CD4-positive, alpha-beta T cell treated with Interleukin-21 for 1 hour (primary cell): ENCODE measurements around the gene AOC2.

Experiments
- DNase-seq: peaks from one replicate; pipeline ENCODE4 v3.0.0-alpha.2; 2020

The AOC2 gene

DNA sequence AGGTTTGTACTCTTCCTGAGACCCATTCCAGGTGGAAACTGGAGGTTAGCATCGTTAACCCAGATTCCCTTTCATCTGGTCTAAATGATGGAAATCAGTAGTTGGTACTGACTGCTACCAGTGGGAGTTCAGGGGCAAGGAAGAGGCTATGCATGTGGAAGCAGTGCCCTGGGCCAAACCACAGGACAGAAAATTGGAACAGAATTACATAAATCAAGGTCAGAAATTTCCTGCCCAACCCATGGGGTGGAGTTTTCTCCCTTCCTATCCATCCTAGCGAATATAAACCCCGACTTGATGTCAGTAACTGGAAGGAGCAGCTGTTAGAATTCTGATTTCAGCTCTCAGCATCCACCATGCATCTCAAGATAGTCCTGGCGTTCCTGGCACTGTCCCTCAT is at the start of gene AOC2:
AOC2 (plus strand) TSS at position 310 of the 400 bp plus-strand sequence; CDS start at position 357, 47 bp downstream.
- no peak for DNase-seq

- no peak for DNase-seq
Measured at GRCh38 chr17:42795061-42795460, 49.3 kb upstream of the AOC2 start.

DNA sequence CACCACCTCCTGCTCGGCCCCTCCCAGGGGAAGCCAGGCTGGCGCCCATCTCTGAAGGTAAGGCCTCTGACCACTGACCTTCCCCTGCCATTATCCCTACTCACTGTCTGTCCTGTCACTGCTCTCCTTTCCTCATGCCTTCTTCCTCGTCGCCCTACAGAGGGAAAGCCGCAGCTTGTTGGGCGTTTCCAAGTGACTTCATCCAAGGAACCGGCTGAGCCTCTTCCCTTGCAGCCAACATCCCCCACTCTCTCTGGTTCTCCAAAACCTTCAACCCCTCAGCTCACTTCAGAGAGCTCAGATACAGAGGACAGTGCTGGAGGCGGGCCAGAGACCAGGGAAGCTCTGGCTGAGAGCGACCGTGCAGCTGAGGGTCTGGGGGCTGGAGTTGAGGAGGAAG is 48.9 kb upstream of the AOC2 start:
- no peak for DNase-seq

DNA sequence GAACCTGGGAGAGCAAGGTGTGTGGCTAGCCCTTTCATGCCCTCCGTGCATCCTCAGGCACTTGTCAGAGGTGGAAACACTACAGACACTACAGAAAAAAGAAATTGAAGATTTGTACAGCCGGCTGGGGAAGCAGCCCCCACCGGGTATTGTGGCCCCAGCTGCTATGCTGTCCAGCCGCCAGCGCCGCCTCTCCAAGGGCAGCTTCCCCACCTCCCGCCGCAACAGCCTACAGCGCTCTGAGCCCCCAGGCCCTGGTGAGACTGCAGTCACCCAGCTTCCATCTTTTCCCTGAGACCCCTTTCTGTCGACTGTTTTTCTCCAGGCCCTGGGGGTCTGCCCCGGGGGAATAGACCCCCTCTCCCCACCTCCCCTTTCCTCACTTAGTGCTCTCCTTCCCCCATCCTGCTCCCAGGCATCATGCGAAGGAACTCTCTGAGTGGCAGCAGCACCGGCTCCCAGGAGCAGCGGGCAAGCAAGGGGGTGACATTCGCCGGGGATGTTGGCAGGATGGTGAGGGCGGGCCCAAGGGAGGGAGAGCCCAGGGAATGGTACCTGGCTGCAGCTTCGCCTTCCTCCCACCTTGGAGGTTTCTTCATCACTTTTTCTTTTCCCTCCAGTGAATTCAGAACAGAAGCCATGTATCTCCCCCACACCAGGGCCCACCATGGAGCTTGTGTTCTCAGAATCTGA is 48.2 kb upstream of the AOC2 start:
- no peak for DNase-seq

GRCh38 chr17:42797067-42798007 is 47.0 kb upstream of the AOC2 start:
- no peak for DNase-seq

DNA sequence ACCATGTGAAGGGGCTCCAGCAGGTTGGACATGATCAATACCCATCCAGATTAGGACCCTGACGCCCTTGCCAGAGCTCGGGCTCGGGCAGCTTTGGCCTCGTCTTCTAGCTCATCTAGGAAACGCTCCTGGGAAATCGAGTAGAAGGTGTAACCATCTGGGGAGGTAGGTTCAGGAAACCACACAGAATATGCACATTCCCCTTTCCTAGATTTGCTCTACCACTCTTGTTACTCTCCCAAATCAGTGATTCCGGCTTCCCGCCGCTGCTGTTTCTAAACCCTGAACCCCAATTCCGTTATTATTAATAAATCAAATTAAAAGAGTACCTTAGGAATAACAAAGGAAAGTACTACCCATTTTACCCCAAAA is 46.4 kb upstream of the AOC2 start:
- no peak for DNase-seq

DNA sequence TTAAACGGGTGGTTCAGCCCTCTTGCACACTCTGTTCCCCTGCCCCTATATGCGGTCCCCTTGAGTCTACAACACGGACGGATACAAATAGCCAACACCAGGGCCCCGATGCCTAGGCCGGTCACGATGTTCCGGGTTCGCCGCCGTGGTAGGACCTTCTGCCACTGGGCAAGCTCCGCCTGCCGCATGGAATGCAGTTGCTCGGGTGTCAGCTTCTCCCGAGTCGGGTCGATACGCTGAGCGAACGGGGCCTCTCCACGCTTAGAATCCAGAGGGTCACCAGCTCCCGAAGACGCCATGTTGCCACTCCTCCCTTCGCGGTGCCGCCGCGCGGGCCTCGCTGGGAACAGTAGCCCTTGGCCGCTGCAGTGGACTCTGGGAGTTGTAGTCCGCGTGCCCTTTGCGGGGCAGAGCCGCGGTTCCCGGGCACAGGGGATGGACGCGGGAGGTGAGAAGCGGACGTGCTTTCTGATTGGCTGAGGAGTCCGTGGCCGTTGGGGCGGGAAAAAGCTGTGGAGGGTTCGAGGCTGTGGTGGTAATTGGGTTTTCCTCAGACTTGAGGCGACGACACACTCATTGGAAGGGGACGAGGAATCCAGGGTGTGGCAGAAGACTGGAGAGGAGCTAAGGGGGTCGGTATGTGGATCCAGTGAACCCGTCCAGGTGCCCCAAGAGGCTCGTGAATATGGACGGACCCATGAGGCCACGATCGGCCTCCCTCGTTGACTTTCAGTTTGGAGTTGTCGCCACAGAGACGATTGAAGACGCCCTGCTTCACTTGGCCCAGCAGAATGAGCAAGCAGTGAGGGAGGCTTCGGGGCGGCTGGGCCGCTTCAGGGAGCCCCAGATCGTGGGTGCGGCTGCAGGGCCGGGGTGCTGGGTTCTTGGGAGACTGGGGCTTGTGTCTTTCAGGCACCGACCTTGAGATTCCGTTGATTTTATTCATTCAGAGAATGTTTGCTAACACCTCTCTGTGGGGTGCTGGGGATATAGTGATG is 45.7 kb upstream of the AOC2 start, which contains the start of the genes CNTD1 and COA3:
CNTD1 (plus strand) TSS at position 479 of the 998 bp plus-strand sequence; CDS start at position 686, 207 bp downstream.
COA3 (minus strand) TSS at position 322 of the 998 bp plus-strand sequence; CDS start at position 299, 23 bp downstream.
- DNase-seq = peak; percentile 78

- DNase-seq = no peak
Measured at GRCh38 chr17:42803074-42803883, 41.1 kb upstream of the AOC2 start.

DNA sequence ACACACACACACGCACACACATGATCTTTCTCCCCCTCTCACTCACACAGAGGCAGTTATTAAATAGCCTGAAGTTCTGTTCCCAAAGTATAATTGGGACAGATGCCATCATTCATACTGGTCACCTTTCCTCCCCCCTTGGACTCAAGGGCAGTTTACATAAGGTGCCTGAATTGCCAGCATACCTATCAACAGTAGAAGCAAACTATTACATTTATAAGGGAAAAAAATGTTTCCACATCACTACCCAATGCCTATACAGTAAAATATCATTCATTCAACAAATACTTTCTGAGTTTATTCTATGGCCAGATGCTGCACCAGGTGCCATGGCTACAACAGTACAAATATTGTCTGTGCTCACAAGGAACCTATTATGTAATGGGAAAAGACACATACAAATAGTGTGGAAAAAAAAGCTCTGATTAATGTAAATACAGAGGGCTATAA is 39.4 kb upstream of the AOC2 start:
- DNase-seq = no peak

- DNase-seq = no peak
Measured at GRCh38 chr17:42806249-42806648, 38.1 kb upstream of the AOC2 start.

- DNase-seq = no peak
Measured at GRCh38 chr17:42809250-42809649, 35.1 kb upstream of the AOC2 start.

DNA sequence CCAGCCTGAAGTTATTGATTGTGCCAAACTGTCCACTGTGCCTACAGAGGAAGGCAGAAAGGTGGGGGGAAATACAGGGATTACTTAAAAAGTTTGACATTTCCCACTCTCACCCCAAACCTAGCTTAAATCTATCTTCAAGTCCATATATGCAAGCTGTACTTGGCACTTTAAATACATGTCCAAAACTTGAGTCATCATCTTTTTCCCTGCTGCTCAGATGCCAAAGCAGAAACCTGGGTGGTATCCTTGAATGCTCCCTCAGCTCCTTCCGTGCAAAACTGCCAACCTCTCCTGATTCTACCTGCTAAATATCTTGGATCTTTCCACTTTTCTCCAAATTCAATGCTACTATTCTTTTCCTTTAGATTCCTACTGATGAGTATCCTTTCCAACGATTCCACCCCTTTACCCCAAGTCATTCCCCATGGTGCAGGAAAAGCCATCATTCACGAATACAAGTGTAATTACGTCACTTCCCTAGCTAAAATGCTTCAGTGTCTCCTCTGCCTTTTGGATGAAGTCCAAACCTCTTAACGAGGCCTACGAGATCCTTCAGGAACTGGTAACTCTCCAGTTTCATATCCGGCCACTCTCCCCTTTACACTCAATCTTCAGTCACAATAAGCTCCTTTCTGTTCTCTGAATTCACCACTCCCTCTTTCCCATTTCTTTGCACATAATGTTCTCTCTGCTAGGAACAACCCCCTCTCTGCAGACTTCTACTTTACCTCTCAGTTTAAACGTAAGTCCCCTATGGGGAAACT is 29.6 kb upstream of the AOC2 start:
- DNase-seq = no peak

GRCh38 chr17:42817866-42818265 is 26.5 kb upstream of the AOC2 start:
- DNase-seq = no peak

GRCh38 chr17:42818379-42818778 is 26.0 kb upstream of the AOC2 start:
- no peak for DNase-seq

GRCh38 chr17:42819939-42820535 is 24.3 kb upstream of the AOC2 start:
- peak; percentile 70 for DNase-seq

DNA sequence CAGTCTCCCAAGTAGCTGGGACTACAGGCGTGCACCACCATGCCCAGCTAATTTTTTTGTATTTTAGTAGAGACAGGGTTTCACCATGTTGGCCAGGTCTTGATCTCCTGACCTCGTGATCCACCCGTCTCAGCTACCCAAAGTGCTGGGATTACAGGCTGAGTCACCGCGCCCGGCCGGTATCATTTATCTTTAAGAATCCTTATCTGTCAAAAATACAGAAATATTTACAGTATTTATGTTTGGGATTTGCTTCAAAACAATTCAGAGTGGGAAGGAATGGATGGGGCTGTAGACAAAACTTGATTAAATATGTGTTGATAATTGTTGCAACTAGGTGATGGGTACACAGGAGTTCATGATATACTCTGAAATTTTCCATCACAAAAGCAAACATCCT is 23.2 kb upstream of the AOC2 start:
- no peak for DNase-seq

DNA sequence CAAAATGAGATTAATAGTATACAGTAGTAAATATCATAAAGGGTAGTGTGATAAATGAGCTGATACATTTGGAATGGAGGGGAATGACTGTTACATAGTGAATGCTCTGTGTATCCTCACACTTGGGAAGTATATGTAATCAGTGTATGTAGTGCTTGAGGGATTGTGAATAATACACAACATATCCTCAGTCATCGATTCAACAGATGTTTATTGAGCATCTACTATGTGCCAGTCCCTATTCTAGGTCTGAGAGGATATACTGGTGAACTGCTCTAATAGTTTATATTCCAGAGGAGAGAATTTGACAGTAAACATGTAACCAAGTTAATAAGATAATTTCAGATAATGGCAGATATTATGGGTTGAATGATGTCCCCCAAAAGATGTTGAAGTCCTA is 16.9 kb upstream of the AOC2 start:
- no peak for DNase-seq

DNA sequence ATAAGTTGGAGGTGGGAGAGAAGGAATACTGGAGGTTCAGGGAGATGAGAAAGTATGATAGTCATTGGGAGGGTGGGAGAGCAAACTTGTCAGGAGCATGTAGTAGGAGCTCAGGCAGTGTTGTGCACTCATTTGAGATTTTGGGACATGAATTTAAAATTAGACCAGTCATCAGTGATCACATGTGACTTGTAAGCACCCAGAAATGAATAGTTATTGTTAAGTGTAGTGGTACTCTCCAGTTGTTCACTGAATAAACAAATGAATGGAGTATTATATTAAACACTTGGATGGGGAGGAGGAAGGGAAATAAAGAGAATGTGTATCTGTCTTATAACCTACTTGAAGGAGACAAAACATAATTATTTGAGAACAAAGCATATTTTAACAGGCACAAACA is 13.4 kb upstream of the AOC2 start:
- no peak for DNase-seq

DNA sequence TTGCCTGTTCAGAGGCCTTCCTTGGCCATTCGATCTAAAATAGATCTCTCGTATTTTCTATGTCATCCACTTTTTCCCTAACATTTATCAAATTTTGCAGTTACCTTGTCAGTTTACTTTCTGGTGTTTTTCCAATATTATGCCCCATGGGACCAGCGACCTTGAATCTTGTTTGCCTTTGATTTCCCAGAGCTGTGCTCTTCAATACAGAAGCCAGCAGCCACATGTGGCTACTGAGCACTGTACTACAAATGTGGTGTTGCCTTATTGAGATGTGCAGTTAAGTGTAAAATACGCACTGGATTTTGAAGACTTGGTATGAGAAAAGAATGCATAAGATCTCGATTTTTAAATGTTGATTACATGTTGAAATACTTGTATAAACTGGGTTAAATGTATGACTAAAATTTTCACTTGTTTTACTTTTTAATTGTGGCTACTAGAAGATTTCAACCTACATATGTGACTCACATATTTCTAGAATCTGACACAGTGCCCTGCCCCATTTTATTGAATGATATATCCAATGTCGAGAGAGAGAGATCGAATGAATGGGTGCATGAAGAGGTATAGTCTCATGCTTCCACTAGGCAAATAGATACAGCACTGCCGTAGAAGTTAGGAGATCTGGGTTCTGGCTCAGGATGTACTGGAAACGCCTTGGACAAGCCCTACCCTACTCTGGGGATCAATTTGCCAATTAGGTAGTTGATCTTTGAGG is 12.0 kb upstream of the AOC2 start:
- DNase-seq = no peak
